Neural progenitor cell (in vitro differentiated cells): ENCODE data around the gene NKX2-4. TPM values are rescaled to one million over a fixed set of nuclear protein-coding genes. Genes with fewer than 3 reads are reported as not detected.

Source experiments
- DNase-seq: peaks from one replicate; pipeline ENCODE4 v3.0.0-alpha.2; 2016; ENCODE audit warnings: low spot score
- H2AFZ ChIP-seq: fragments of 200-600 bp; sonication (generic); replicated peaks from 2 replicates; pipeline ENCODE4 v1.6.1; 2016; ENCODE audit warnings: antibody characterized with exemption
- H3F3A ChIP-seq: fragments of 200-600 bp; sonication (generic); 2 replicates; pipeline ENCODE4 v1.6.1; 2016; ENCODE audit warnings: antibody characterized with exemption, low read depth
- H3K27ac ChIP-seq: fragments of 200-600 bp; sonication (generic); 2 replicates; pipeline ENCODE4 v1.5.1; 2016; ENCODE audit warnings: mild to moderate bottlenecking
- H3K27me3 ChIP-seq: fragments of 200-600 bp; sonication (generic); 2 replicates; pipeline ENCODE4 v1.6.1; 2016; ENCODE audit warnings: mild to moderate bottlenecking, moderate library complexity
- H3K36me3 ChIP-seq: fragments of 200-600 bp; sonication (generic); 2 replicates; pipeline ENCODE4 v1.5.1; 2016
- H3K4me1 ChIP-seq: fragments of 200-600 bp; sonication (generic); 2 replicates; pipeline ENCODE4 v1.6.1; 2016; ENCODE audit warnings: mixed run types
- H3K4me2 ChIP-seq: fragments of 200-600 bp; sonication (generic); 2 replicates; pipeline ENCODE4 v1.6.1; 2016
- H3K4me3 ChIP-seq: fragments of 200-600 bp; sonication (generic); 2 replicates; pipeline ENCODE4 v1.5.1; 2016
- H3K79me2 ChIP-seq: fragments of 200-600 bp; sonication (generic); 2 replicates; pipeline ENCODE4 v1.6.1; 2016; ENCODE audit warnings: low read depth
- H3K9ac ChIP-seq: fragments of 200-600 bp; sonication (generic); 2 replicates; pipeline ENCODE4 v1.6.1; 2016
- H3K9me3 ChIP-seq: fragments of 200-600 bp; sonication (generic); 2 replicates; pipeline ENCODE4 v1.5.1; 2016; ENCODE audit warnings: low read depth
- H4K20me1 ChIP-seq: fragments of 200-600 bp; sonication (generic); 2 replicates; pipeline ENCODE4 v1.6.1; 2016; ENCODE audit warnings: low read depth
- H3K27ac Mint-ChIP-seq: 3 replicates; pipeline ENCODE4 v1.8.0; 2021; ENCODE audit warnings: mixed read lengths
- H3K27me3 Mint-ChIP-seq: 2 replicates; pipeline ENCODE4 v1.8.0; 2022; ENCODE audit warnings: low read depth, mild to moderate bottlenecking, inconsistent platforms, moderate library complexity, mixed read lengths; ENCODE audit not compliant: insufficient read depth
- H3K36me3 Mint-ChIP-seq: 3 replicates; pipeline ENCODE4 v1.8.0; 2021; ENCODE audit warnings: mixed read lengths
- H3K4me1 Mint-ChIP-seq: 3 replicates; pipeline ENCODE4 v1.8.0; 2021; ENCODE audit warnings: mixed read lengths
- H3K4me3 Mint-ChIP-seq: 3 replicates; pipeline ENCODE4 v1.8.0; 2021; ENCODE audit warnings: mild to moderate bottlenecking, moderate library complexity, mixed read lengths
- H3K9me3 Mint-ChIP-seq: 3 replicates; pipeline ENCODE4 v1.8.0; 2020; ENCODE audit warnings: mixed read lengths
- EZH2 ChIP-seq: fragments of 200-600 bp; sonication (generic); IDR thresholded peaks from 2 replicates; pipeline ENCODE4 v1.6.1; 2017; ENCODE audit warnings: antibody characterized with exemption, mild to moderate bottlenecking, moderate library complexity
- EZH2phosphoT487 ChIP-seq: fragments of 200-600 bp; sonication (generic); IDR thresholded peaks from 2 replicates; pipeline ENCODE4 v1.6.1; 2017; ENCODE audit warnings: antibody characterized with exemption
- total RNA-seq: library from RNA; depleted of rRNA; stranded (reverse); fragments of >200 nt; gene quantifications from 2 replicates; pipeline ENCODE4 v1.2.3, GENCODE V29; 2015; ENCODE audit warnings: low replicate concordance
- TF ChIP-seq, protein P1 (sequence below): fragments of 200-600 bp; sonication (generic); IDR thresholded peaks from 2 replicates; pipeline ENCODE4 v1.5.1; 2017; ENCODE audit warnings: antibody characterized with exemption, mild to moderate bottlenecking

NKX2-4 gene
- total RNA-seq, 1 donor from 2014 or later, result not detected

DNA sequence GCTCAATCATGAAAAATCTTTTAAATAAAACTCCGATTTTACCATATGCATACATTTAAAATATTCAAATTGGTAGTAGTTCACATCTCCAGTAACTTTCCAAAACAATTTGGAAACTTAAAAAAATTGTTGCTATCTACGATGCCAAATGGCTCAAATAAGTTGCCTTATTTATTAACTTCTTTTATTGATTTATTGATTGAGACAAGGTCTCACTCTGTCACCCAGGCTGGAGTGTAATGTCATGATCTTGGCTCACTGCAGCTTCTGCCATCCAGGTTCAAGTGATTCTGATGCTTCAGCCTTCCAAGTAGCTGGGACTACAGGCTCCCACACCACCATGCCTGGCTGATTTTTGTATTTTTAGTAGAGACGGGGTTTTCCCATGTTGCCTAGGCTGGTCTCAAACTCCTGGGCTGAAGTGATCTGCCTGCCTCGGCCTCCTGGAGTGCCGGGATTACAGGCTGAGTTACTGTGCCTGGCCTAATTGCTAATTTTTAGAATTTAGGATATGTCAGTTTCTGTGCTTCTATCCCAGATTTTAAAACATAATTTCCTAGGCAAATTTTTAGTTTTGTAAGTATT, 12.9 kb downstream of the NKX2-4 start:
- H4K20me1 ChIP-seq, result peaks cover 37% of the 10 kb centered on the region
- H3K27ac Mint-ChIP-seq, result no peak overlapping the region
- DNase-seq, result no peak
- peaks cover 21% of the 10 kb centered on the region for H3F3A ChIP-seq
- no peaks in the 10 kb centered on the region for H3K9me3 Mint-ChIP-seq
- no peaks in the 10 kb centered on the region for H3K27me3 Mint-ChIP-seq
- H3K79me2 ChIP-seq, result peaks cover 14% of the 10 kb centered on the region
- H3K27ac ChIP-seq, result no peak overlapping the region
- no peak overlapping the region for H3K4me3 Mint-ChIP-seq
- no peaks in the 10 kb centered on the region for H3K9me3 ChIP-seq
- H3K9ac ChIP-seq, result no peak overlapping the region
- H3K36me3 ChIP-seq, result peaks cover 21% of the 10 kb centered on the region
- no peak for TF ChIP-seq EZH2
- TF ChIP-seq, protein P1, sequence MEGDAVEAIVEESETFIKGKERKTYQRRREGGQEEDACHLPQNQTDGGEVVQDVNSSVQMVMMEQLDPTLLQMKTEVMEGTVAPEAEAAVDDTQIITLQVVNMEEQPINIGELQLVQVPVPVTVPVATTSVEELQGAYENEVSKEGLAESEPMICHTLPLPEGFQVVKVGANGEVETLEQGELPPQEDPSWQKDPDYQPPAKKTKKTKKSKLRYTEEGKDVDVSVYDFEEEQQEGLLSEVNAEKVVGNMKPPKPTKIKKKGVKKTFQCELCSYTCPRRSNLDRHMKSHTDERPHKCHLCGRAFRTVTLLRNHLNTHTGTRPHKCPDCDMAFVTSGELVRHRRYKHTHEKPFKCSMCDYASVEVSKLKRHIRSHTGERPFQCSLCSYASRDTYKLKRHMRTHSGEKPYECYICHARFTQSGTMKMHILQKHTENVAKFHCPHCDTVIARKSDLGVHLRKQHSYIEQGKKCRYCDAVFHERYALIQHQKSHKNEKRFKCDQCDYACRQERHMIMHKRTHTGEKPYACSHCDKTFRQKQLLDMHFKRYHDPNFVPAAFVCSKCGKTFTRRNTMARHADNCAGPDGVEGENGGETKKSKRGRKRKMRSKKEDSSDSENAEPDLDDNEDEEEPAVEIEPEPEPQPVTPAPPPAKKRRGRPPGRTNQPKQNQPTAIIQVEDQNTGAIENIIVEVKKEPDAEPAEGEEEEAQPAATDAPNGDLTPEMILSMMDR, result no peak
- no peak for TF ChIP-seq EZH2phosphoT487
- H3K27me3 ChIP-seq, result peaks cover 7% of the 10 kb centered on the region
- no peak overlapping the region for H3K4me2 ChIP-seq
- no peak overlapping the region for H3K4me3 ChIP-seq
- peaks cover 5% of the 10 kb centered on the region for H3K4me1 Mint-ChIP-seq
- H2AFZ ChIP-seq, result no peak overlapping the region
- peaks cover 32% of the 10 kb centered on the region for H3K4me1 ChIP-seq
- H3K36me3 Mint-ChIP-seq, result peaks cover 23% of the 10 kb centered on the region

DNA sequence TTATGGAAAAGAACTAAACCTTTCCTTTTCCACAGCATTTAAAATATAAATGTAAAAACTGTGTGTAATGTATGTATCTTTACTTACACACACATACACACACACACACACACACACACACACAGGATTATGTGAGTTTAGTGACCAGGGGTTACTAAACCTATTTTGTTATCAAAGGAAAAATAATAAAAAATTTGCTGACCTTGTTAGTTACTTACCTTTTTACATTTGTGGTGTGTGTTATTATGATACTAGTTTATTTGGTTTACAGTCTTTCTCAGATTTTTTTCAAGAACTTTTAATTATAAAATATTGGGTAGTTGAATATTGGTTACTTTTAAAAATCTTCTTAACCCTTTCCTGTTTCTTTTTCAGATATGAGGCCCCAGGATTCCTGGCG, 15.7 kb downstream of the NKX2-4 start:
- Histone ChIP-seq H3K36me3 (peaks cover 21% of the 10 kb centered on the region), H3K9me3 (no peaks in the 10 kb centered on the region), H3K27ac (no peak overlapping the region), H4K20me1 (peaks cover 46% of the 10 kb centered on the region), H3K4me3 (no peak overlapping the region), H3F3A (peaks cover 10% of the 10 kb centered on the region), H3K27me3 (no peaks in the 10 kb centered on the region), H3K4me2 (no peak overlapping the region), H2AFZ (no peak overlapping the region), H3K9ac (no peak overlapping the region), H3K4me1 (peaks cover 32% of the 10 kb centered on the region), H3K79me2 (peaks cover 39% of the 10 kb centered on the region)
- TF ChIP-seq, protein P1, result no peak
- TF ChIP-seq EZH2phosphoT487 (no peak), EZH2 (no peak)
- Mint-ChIP-seq H3K27ac (no peak overlapping the region), H3K4me1 (peaks cover 7% of the 10 kb centered on the region), H3K9me3 (no peaks in the 10 kb centered on the region), H3K36me3 (peaks cover 19% of the 10 kb centered on the region), H3K27me3 (no peaks in the 10 kb centered on the region), H3K4me3 (no peak overlapping the region)
- DNase-seq, result no peak

DNA sequence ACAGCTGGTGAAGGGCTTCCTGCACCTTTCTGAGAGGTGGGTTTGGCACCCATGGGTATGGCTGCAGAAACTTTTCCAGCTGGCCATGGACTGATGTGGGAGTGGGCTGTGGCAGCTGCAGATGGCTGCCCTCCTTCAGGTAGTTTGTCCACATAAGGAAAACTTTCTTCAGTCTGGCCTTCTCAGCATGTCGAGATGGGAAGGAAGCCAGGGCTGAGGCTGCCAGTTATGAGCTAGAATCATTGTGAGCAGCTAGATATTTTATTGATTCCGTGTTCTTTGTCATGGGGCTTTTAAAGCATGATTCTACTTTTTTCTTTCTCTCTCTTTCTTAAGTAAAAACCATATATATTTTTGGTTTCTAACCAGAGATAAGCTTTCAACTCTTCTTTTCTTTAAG, 16.6 kb downstream of the NKX2-4 start:
- Histone ChIP-seq H4K20me1 (peaks cover 46% of the 10 kb centered on the region), H3F3A (peaks cover 10% of the 10 kb centered on the region), H3K27ac (no peak overlapping the region), H3K4me3 (no peak overlapping the region), H3K36me3 (peaks cover 21% of the 10 kb centered on the region), H3K4me2 (no peak overlapping the region), H3K9ac (no peak overlapping the region), H3K27me3 (no peaks in the 10 kb centered on the region), H3K79me2 (peaks cover 48% of the 10 kb centered on the region), H3K4me1 (peaks cover 32% of the 10 kb centered on the region), H2AFZ (no peak overlapping the region), H3K9me3 (no peaks in the 10 kb centered on the region)
- DNase-seq, result no peak
- Mint-ChIP-seq H3K9me3 (no peaks in the 10 kb centered on the region), H3K4me3 (no peak overlapping the region), H3K36me3 (peaks cover 21% of the 10 kb centered on the region), H3K27me3 (no peaks in the 10 kb centered on the region), H3K27ac (no peak overlapping the region), H3K4me1 (peaks cover 7% of the 10 kb centered on the region)
- TF ChIP-seq EZH2 (no peak), EZH2phosphoT487 (no peak)
- TF ChIP-seq, protein P1, result no peak
